ENCODE data around the gene CEP63. TPM values are rescaled to one million over a fixed set of nuclear protein-coding genes. Genes with fewer than 3 reads are reported as not detected.

The CEP63 gene
- total RNA-seq, 1 experiment from 2014 or later: 19.1 TPM

- RAD21 ChIA-PET (ENCODE audit: low non-redundant PET in 1 of 2, low total read pairs in 2 of 2, uncharacterized antibody in 2 of 2, unreplicated experiment in 2 of 2): no interaction called here
Measured at GRCh38 chr3:134607054-134608022, 121.5 kb downstream of the CEP63 start.

More at GRCh38 chr3:134607054-134608022, 121.5 kb downstream of the CEP63 start:
- TF ChIP-seq ATF3 (IDR thresholded peaks at IDR 0.05) (no peak), EZH2phosphoT487 (IDR thresholded peaks at IDR 0.05; ENCODE audit: borderline replicate concordance) (no peak), REST (IDR thresholded peaks at IDR 0.05; ENCODE audit: low read depth) (no peak), SIN3A (IDR thresholded peaks at IDR 0.05; ENCODE audit: low read depth) (no peak), YY1 (IDR thresholded peaks at IDR 0.05; ENCODE audit: extremely low read depth, insufficient replicate concordance, low read depth, low read length) (no peak), FOSL1 (IDR thresholded peaks at IDR 0.05; ENCODE audit: low read depth) (no peak), ZBTB33 (IDR thresholded peaks at IDR 0.05; ENCODE audit: extremely low read depth, insufficient replicate concordance, low read length) (no peak)
- no peak for ATAC-seq
- Histone ChIP-seq H3K4me2 (ENCODE audit: low read length) (no peak overlapping the region), H3K27me3 (ENCODE audit: insufficient read depth, low read length) (peaks cover 12% of the 10 kb centered on the region; the same call in 1 of the 2 replicates), H3K4me1 (ENCODE audit: control insufficient read depth in 1 of 2, insufficient read depth in 2 of 2, low read length in 2 of 2) (no peaks in the 10 kb centered on the region), H3K9me3 (ENCODE audit: control insufficient read depth in 1 of 2, insufficient read depth in 1 of 2, low read depth in 1 of 2, low read length in 2 of 2) (no peaks in the 10 kb centered on the region), H4K20me1 (ENCODE audit: insufficient read depth) (no peaks in the 10 kb centered on the region), H3K9ac (ENCODE audit: low read length) (no peak overlapping the region), H2AFZ (ENCODE audit: low read depth, low read length, poor library complexity, severe bottlenecking) (no peak overlapping the region), H3K36me3 (ENCODE audit: control insufficient read depth in 1 of 2, insufficient read depth in 2 of 2, low read length in 2 of 2) (no peaks in the 10 kb centered on the region), H3K27ac (ENCODE audit: low read depth, low read length) (no peak overlapping the region), H3K79me2 (ENCODE audit: insufficient read depth, low read length) (no peaks in the 10 kb centered on the region), H3K4me3 (replicated peaks in 1 of 2; ENCODE audit: low read depth in 1 of 2, low read length in 2 of 2) (no peak overlapping the region), H3K9me2 (ENCODE audit: insufficient read depth) (no peaks in the 10 kb centered on the region)
- BruUV-seq (replicated peaks): no TSS peak
- CTCF ChIA-PET: no interaction called here
- no peak for DNase-seq (ENCODE audit: low read depth, low spot score)
- POLR2A ChIA-PET: no interaction called here
- intact Hi-C loops (cut with micrococcal nuclease): no loop called here

Measured in HCT116 (cell line).